Anterior cingulate cortex (tissue), 58 donors: ENCODE measurements around the gene EMSY.

Source experiments
- DNase-seq, 58 donors: peaks; one replicate each; lab custom pipeline; 2025; lab: John Stamatoyannopoulos, UW

EMSY gene

GRCh38 chr11:76455931-76456330 lies 11.1 kb downstream of the EMSY start:
- no peak for DNase-seq

DNA sequence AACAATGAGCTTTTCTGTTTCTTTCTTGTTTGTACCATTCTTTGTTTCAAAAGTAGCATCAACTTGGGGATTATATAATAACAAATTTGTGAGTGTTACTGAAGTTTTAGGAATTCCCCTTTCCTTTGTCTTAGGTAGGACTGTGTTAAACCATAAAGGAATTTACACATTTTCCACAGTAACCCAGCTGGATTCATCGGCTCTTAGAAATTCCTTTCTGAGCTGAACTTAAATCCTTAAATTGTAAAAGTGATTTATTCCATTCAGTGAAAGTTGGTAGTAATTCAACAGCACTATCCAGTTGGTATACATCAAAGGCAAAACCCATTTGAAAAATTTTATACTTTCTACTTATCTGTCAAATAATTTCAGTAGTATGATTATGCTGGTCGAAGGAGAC lies 11.8 kb downstream of the EMSY start:
- no peak for DNase-seq

DNA sequence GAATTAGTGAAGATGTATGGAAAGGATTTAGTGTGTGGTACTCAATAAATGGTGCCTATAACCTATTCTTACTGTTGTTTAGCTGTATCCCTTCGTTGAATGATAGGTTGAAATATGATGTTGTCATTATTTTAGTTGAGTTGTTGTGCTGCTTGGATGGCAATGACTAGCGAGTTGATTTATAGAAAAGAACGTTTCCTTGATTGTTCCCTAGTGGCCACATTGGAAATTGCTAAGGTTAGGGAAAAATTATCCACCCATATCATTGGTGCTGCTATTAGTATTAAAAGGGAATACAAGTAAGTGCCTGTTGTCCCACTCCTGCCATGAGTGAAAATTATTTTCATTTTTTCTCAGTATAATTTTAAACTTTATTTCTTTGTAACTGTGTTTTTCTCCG lies 14.5 kb downstream of the EMSY start:
- no peak for DNase-seq

DNA sequence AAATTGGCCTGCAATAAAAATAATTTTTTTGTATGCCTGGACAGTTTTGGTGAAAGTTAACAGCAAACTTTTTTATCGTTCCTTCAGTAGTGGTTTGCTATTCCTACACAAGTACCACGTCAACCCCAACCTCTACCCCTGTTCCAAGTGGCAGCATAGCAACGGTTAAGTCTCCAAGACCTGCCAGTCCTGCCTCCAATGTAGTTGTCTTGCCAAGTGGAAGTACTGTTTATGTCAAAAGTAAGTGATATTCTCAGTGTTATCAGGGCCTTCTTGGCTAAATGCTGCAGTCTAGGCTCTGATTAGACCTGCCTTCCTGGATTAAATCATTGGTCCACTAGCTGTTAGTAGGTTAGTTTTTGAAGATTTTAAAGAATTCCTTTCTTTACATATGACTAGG lies 15.0 kb downstream of the EMSY start:
- DNase-seq, result no peak

DNA sequence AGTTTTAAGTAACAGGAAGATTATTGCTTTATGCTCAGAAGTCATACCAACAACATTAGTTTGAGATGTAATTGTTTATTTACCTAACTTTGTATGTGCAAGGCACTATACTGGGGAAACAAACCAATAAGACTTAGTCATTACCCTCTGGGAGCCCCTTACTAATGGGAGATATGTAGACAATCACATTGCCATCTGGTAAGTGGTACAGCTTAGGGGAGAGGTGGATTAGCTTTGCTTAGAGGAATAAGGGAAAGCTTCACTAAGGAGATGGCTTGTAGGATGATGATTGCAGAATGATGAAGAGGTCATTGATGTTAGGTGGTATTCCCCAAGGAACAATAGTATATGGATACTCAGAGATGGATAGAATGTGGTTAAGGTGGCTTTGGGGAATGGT lies 17.5 kb downstream of the EMSY start:
- no peak for DNase-seq

GRCh38 chr11:76465701-76466100 lies 20.9 kb downstream of the EMSY start:
- DNase-seq, result no peak

GRCh38 chr11:76466666-76467065 lies 21.8 kb downstream of the EMSY start:
- no peak for DNase-seq

DNA sequence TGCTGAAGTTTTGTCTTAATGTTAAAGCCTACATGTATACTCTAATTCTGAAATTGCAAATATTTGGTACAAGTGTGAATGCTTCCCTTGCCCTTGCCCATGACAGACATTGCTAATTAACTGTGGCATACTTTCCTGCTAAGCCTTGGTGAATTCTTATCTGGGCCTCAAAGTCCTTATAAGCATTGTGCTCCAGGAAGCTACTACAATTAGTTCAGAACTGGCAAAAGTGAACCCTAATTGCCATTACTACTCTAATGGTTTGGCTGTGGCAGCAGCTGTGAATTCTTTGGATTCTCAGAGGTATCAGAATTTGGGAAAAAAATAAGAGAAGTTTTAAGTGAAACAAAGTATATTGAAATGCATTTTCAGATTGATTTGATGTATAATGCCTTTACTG lies 24.3 kb downstream of the EMSY start:
- no peak for DNase-seq

- no peak for DNase-seq
Measured at GRCh38 chr11:76471382-76471781, 26.6 kb downstream of the EMSY start.

DNA sequence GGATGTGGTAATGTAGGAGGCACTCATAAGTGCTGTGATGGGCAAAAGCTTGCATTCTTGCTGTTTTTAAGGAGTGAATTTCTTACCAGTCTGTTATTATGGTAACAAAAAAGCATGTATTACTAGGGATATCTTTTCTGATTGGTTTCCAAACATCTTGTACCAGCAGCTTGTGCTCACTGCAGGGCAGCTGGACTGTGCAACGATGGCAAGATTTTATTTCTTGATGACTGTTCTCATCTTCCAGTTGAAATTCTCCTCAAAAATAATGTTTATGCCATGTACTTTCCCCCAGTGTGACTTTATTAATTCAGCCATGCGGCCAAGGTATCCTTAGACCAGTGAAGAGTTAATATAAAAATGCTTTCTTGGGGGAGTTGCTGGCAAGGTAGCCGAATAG lies 35.4 kb downstream of the EMSY start:
- DNase-seq, result no peak

DNA sequence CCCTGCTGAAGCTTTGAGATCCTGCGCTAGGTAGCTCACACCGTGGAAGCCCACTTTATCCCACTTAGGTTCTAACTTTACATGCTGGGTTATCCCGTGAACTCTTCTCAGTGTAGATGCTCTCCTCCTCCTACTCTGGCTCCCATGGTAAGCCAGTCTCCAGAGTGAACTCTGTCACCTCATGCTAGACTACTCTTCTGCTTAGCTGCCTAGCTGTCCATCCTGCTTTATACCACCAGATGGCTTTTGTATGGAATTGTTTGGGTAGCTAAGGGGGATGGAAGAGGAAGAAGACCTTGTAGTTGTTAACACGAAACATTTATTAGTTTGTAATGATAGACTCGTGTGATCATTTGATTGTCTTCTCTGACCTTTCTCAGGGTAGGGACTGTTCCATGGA lies 46.8 kb downstream of the EMSY start:
- no peak for DNase-seq

- DNase-seq, result no peak
Measured at GRCh38 chr11:76493040-76493439, 48.2 kb downstream of the EMSY start.

DNA sequence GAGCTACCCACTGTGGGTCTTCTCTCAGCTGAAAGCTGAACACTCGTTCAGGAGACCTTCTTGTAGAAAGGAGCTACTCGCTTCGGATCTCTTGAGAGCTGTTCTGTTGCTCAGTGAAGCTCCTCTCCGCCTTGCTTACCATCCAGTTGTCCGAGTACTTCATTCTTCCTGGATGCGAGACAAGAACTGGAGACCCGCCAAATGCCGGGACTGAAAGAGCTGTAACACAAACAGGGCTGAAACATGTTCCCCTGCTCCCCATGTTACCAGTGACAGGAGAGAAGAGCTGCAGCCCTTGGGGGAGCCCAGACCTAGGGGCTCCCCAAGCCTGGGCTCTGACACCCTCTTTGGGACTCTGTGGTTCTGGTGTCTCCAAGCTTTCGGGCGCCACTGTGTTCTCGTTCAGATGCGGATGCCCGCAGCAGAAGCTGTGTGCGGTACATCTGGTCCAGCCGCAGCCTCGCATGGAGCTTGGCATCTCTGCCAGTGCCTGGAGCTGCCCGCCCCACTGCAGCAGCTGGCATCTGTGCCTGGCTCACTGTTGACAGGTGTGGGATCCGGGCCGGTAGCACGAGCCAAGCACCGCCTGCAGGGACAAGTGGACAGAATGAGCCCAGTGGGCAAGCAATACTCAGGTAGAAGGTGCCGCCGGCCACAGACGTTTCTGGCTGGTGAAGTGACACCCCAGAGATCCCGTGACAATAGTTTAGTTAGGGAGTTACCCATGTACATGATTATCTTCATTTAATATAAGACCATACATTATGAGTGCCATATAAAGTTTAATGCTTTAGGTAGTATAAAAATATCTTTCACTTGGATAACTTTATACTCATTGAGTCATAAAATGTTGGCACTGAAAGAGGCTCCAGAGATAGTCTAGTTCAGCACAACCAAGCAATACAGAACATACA lies 49.1 kb downstream of the EMSY start:
- no peak for DNase-seq

DNA sequence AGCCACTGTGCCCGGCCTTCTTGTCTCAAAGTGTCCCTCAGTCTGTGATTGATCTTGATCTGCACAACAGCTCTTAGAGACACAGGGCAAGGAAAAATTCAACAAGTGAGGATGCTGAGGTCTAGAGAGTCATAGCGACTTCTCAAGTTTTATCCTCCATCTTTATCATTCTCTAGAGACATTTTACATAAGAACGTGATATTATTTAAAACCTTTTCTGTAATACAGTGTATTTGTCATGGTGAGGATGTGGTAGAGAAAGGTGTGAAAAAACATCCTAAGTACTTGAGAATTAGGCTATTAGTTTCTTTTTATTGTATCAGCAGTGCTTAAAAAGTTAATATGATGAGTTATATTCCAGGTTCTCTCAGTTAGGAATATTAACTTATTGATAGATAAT lies 50.2 kb downstream of the EMSY start:
- DNase-seq, result no peak

- no peak for DNase-seq
Measured at GRCh38 chr11:76496174-76496573, 51.4 kb downstream of the EMSY start.

DNA sequence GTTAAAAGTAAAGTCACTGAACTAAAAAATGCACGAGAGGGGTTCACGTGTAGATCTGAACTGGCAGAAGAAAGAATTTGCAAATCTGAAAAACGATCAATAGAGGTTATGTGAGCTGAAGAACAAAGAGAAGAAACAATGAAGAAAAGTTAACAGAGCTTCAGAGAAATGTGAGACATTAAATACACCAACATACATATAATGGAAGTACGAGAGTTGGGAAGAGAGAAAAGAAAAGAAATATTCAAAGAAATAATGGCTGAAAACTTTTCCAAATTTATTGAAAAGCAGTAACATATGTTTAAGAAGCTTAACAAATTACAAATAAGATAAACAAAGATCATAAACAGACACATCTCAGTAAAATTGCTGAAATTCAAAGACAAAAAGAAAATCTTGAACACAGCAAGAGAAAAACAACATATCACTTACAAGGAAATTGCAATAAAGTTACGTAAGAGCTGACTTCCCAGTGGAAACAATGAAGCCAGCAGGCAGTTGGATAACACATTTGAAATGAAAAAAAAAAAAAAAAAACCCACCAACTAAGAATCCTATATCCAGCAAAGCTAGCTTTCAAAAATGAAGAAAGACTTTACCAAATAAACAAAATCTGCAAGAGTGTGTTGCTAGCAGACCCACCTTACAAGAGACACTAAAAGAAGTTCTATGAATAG lies 56.8 kb downstream of the EMSY start:
- no peak for DNase-seq

- no peak for DNase-seq
Measured at GRCh38 chr11:76506833-76507232, 62.0 kb downstream of the EMSY start.

DNA sequence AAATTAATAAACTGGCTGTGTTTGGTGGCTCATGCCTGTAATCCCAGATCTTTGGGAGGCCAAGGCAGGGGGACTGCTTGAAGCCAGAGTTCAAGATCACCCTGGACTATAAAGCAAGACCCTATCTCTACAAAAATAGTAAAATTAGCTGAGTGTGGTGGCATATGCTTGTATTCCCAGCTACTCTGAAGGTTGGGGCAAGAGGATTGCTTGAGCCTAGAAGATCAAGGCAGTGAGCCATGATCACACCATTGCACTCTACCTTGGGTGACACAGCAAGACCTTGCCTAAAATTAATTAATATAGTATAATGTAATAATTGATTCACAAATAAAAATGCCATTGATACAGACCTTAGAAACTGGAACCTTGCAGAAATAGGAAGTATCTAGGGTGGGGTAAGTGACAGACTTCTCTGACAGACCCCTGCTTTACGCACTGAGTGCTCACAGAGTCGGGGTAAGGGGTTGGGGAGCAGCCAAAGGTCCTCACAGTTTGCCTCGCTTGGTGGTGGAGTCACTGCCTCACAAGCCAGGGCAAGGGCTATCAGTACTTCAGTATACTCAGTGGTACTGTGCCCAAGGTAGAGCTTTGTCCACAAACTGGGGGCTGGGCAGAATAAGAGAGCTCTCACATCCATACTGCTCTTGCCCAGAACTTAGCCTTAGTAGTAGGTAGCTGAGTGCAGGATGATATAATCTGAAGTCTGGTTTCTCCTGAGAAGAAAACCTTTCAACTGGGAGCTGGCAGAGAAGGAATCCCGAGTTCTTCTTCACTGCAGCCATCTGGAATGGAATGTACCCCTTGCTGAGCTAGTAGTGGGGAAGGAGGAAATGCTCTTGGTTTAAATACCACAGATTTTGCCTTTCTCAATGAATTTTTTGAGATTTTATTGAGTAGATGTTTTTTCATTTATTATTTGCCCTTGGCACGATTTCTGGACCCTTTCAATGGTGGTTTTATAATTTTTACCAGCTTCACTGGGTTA lies 65.5 kb downstream of the EMSY start:
- DNase-seq, result no peak

DNA sequence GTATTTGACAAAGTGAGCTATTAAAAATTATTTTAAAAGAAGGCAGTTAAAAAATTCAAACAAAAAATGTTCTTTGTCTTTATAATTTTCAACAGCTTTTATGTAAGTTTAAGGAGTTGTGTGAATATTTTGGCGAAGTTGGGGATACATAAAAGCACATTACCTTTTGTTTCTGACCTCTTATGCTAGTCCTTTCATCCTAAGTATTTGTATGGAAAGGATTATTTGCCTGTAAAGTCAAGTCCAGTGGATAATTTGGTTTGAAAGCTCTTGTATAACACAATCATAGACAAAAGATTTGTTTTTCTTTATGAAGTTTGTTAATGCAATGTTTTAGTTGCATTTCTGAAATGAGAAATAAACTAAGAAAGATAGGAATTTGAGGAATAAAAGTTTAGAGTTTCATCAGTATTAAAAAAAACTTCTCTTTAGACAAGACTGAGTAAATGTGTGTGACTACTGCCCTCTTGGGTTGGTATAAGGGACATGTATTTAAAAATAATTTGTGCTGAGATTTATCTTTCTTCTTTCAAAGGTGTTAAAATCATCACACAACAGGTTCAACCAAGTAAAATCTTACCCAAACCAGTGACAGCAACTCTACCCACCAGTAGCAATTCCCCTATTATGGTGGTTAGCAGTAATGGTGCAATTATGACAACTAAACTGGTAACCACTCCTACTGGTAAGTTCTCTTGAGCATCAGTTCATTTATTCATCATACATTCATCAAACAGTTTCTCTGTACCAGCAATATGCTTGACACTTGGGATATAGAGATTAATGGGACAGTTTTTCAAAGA lies 68.2 kb downstream of the EMSY start:
- DNase-seq, result no peak

DNA sequence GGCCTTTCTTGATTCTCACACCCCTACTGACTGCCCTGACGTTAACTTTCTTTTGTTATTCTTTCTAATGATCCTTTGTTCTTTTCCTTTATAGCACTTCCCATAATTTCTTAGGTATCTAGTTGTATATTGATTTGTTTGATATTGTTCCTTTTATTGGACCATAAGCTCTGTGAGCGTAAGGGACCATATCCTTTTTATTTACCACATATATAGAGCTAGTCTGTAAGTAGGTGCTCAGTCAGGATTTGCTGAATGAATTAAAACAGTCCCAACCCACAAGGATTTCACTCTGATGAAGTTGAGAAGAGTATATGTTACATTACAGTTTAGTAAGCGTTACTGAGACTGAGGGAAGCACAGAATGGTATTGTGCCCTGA lies 68.8 kb downstream of the EMSY start:
- no peak for DNase-seq
